Activated T-cell treated with anti-CD3 and anti-CD28 coated beads for 24 hours (primary cell): ENCODE measurements around the gene C14orf93.

Source experiments
- DNase-seq: peaks from one replicate; pipeline ENCODE4 v3.0.0-alpha.2; 2020; ENCODE audit warnings: low read depth

Gene C14orf93

DNA sequence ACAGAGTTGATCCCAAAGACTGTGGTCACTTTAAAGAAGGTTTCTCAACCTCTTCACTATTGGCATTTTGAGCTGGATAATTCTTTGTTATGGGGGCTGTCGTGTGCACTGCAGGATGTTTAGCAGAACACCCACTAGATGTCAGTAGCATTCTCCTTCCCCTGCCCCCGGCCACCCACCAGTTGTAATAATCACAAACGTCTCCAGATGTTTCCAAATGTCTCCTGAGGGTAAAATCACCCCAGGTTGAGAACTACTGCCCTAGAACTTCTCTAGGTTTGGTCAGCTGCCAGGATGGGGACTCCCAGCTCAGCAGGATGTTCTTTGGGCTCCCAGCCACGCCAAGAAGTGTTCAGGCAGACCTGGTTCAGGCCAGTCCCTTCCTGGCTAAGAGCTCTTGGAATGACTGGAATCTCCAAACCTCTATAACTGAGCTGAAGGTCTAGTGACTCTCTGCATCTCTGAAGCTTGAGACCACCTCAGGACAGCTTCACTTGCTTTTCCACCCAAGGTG is 15.1 kb downstream of the C14orf93 start:
- no peak for DNase-seq

DNA sequence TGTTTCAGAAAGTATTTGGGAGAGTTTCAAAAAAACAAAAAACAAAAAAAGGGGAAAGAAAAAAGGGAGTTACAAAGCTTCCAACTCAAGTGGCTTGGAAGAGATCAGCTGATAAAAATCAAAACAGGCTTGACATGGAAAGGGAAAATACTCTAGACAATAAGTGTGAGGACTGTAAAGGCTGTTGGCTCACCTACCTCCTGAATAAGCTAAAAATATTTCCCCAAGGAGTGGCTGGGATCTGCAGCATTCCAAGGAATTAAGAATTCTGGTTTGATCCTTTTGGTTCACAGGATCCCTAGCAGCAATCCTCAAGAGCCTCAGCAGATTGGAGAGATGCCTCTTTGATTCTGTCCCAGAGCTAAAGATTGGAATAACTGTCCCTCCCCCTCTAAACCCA is 16.4 kb downstream of the C14orf93 start:
- DNase-seq: no peak

DNA sequence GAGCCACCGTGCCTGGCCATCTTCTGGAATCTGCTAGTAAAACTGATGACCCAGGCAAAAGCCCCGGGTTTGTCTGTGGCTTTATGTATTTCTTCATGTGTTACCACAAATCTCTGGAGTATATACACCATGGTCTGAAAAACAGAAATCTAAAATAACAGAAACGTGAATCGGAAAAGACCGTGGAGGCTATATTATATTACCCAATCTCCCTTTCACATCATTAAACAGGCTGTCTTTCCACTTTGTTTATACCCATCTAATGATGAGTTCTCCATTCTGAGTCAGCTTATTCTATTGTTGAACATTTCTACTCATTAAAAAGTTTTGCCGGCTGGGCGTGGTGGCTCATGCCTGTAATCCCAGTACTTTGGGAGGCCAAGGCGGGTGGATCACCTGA is 18.1 kb downstream of the C14orf93 start:
- DNase-seq: no peak

DNA sequence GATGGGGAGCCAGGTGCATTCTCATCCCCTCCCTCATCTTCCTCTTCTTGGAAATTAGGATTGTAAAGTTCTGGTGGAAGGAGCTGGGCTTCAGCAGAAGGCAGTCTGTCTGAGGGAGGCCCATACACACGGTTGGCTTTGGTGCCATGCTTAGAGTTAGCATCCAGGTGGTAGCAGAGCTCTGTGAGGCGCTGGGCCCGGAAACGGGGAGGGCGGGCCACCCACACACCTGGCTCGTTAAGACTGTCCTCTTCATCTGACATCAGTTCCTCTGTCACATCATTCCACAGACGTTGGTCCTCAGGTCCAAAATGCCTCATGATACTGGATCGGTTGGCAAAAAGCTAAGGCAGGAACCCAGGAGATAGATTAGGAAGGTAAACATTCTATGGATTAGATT is 22.7 kb downstream of the C14orf93 start:
- DNase-seq: no peak

DNA sequence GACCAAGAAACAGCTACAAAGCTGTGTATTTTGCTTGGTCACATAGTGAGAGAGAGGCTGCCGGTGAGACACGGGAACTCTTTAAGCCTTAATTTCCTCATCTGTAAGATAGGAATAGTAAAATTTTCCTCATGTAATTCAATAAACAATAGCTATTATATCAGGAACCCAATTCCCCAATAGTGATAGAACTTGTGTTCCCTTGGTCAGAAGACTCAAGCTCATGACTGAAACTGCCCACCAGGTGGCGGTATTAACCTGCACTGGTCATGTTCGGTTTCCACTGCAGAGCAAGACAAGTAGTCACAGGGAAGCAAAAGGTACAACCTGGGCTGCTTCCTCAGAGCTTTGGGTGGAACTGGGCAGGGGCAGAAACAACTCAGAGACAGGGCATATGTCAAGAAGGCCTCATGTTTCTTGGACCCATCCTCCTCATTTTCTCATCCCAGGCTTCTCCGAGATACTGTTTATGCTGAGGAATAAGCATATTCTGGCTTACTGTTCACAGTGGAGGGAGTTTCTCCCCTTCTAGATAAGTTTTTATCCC is 23.4 kb downstream of the C14orf93 start:
- DNase-seq: peak; percentile 84

DNA sequence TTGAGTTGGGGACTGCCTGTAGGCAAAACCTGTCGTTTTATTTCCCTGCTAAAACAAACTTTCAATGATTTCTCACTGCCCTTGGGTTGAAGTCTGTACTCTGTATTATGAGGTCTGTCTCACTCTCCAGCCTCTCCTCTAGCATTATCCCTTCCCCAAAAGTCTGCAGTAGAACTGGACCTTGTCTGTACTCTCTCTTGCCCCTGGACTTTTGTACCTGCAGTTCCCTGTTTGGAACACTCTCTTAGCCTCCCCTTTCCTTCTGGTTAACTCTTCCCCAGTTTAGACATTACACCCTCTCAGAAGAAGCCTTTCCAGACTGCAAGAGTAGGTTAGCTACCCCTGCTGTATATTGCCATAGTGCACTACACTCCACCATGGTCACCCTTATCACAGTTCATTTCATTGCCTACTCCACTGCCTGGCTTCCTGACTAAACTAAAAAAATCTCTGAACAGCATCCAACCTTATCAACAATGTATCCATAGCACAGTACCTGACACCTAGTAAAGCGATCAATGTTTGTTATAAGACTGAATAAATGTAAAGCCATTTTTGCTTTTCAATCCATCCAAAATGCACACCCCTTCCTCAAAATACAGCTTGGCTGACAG is 23.9 kb downstream of the C14orf93 start:
- DNase-seq: no peak

DNA sequence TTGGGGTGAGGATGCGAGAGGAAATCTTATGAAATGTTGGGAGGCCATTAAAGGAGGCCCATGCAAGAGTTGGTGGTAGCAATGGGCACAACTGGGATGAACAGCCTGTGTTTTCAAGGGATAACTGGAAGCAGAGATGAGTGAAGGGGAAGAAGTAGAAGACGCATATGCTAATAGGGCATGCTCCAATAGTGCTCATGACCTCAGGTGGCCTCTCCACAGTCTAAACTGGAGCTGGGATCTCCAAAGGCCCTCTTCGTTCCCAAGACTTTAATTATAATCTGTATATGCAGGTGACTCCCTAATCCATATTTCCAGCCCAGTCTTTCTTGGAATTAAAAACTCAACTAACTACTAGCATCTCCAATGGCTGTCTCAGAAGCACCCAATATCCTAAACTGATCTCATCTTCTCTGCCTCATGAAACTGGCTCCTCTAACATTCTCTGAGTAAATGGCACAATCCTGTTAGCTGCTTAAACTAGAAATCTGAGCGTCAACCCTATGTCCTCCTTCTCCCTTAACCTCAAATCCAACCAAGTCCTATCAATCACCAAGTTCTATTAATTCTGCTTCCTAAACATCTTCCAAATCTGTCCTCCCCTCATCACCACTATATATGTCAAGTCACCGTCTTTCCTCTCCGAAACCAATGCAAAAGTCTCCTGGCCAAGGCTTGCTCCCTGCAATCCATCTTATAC is 24.8 kb downstream of the C14orf93 start:
- DNase-seq: no peak

DNA sequence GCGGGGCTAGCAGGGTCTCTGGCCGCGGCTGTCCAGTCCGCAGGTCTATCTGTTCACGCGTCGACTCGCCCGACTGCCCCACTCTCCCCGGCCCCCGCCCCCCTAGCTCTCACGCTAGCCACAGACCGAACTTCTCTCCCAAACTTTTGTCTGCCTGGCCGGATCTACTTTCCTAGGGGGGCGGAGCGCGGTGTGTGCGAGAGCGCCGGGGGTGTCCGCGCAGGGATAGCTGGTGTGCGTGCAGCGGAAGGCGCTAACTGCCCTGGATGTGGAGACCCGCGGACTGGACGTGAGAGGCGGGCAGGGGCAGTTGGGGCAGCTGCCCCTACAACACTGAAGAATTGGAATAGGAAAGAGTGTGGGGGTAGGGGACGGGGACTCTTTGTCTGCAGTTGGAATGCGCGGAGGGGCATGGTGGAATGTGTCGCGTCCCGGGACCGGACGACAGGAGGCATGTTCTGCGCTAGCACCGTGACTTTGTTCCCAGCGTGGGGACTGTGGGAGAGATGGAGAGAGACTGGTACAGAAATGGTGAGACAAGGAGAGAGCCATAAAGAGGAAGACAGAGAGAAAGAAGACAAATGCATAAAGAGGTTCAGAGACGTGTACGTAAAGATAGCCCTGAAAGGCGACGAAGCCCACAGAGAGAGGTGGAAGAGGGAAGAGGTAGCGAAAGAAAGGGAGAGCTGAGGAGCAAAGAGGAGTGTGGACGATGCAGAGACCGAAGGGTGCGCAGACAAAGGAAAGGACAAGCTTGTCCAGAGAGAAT is 27.3 kb downstream of the C14orf93 start, which contains the start of gene AJUBA:
Gene AJUBA, minus strand, starts transcription at position 75 of the 769 bp plus-strand sequence. CDS start 285 bp downstream, outside the sequence.
- peak; percentile 73 for DNase-seq

DNA sequence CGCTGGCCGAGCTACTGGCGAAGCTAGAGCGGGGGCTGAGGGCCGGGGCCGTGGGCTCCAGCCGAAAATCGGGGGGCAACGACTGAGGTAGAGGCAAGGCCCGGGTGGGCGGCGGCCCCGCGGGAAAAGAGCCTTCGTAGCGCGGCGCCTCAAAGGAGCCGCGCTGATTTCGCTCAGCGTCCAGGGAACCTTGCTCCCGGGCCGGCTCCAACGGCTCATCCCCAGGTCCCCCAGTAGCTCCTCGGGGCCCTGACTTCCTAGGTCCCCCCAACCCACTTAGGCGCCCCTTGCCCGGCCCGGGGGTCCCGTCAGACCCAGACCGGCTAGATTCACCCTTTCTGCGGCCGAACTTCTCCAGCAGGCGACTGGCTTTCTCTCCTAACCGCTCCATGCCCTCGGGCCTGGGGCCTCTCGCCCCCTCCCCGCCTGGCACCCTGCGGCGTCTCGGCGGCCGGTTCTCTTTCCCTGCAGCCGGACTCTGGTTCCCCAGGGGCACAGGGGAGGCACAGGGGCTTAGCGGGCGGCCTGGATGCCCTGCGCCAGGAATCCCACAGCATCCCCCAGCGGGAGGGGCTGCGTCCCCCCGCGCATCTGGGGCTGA is 28.0 kb downstream of the C14orf93 start:
- no peak for DNase-seq

DNA sequence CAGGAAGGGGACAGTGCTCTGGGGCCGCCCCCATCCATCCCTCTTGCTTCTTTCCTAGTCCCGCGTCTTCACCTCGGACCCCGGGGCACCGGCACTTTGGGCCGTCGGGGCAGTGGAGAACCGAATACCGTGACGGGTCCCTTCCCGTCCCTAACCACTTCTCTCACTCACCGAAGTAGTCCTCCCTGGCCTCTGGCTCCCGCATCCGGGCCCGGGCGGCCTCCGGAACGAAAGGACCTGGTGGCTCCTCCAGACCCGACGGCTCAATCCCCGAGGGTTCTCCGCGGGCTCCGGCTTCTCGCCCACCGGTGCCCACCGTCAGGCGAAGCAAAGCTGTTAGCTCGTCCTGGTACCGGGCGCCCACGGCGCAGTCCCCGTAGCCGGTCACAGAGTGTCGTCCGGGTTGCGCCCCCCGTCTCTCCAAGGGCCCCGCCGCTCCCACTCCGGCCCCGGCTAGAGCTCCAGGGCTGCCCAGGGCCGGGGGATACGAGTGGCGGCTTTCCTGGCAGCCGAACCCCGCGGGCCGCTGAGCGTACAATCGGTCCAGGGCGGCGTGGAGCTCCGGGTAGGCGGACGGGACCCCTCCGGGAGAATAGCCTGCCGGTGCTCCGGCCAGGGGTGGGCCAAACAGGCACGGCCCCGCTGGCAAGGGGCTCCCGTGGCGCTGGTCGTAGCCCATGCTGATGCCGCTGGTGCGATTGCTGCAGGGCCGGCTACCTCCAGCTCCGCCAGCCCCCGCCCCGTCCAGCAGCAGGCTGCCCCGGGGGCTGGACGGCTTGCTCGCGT is 28.7 kb downstream of the C14orf93 start:
- no peak for DNase-seq

DNA sequence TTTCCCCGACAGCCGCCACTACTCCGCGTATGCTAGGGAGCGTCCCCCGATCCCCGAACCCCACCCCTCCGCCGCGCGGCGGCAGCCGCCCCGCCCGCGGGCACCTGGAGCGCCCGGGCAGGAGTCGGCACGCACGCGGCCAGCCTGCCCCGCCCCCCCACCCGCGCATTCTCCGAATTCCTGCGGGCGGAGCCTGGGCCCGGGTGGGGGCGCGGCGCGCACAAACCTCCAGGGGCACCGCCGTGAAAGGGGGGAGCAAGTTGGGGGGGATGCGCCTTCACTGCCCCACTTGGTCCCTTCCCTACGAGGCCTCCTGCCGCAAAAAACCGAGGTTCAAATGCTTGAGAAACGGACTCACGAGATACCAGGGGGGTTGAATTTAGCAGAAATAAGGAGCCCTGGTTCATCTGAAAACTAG is 29.3 kb downstream of the C14orf93 start:
- DNase-seq: peak; percentile 20

DNA sequence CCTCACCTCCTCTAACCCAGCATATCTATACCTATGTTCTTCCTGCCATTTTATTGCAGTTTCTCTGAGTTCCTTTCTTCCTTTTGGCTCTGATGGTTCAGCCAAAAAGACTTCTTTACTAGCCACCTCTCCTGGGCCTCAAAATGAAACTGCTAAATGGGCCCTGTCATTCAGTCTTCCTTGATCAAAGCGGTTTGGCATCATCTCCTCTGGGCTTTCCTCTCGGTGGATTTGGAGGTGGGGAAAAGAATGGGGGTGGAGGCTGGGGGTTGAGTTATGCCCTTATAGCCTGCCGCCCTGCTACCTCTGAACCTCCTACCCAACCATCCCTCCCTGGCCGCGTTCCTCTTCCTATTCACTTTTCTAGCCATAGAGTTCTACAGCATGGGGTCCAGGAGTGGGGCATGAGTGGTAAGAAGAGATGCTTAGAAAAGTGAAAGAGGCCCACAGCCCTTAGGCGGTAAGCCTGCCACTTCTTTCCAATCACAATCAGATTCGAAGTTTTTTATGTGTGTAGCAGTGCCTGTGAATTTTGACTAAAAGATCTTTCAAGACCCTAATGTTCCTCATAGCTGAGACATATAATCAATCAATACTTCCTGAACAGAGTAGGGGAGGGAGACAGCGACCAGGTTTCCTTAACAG is 30.1 kb downstream of the C14orf93 start:
- no peak for DNase-seq

DNA sequence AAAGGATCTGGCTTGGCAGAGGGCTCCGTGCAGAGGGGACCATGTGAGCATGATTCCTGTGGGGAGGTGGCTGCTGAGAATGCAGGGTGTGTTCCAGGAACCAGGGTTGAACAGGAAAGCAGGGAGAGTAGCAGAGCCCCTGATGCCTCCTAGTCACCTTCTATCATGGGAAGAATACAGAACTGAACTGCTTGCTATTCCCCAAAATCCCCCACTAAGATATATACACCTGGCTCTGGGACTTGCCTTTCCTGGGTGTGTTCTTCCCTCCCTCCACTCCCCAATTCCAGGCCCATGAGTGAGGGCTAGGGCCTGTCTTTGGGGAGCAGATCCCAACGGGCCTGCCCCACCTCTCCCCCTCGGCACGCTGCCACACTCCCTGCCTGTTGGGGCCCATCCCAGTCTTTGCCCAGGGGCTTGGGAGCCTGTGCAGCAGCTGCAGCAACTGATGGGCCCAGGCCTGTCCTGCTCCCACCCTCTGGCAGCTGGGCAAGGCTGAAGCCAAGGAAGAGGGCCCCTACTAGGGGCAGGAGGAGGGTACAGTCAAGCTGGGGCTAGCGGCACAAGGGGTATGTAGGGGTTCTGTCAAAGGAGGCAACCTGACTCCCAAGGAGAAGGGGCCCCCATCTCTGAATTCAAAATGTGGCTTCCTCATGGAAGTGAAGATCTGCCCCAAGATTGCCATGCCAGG is 30.8 kb downstream of the C14orf93 start:
- no peak for DNase-seq

DNA sequence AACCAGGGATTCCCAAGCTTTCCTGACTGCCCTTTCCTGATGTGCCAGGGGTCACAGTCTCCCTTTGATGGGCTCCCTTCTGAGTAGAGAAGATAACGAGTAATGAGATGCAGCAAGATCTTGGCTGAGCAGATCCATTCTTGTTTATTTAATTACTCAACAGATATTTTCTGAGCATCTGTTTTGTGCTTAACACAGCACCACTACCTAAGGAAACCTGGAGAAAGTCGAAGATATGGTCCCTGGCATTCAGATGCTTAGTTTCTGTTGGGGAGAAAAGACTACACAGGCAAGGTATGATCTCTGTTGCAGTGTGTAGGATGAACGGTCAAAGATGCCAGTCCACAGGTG is 31.5 kb downstream of the C14orf93 start:
- no peak for DNase-seq

DNA sequence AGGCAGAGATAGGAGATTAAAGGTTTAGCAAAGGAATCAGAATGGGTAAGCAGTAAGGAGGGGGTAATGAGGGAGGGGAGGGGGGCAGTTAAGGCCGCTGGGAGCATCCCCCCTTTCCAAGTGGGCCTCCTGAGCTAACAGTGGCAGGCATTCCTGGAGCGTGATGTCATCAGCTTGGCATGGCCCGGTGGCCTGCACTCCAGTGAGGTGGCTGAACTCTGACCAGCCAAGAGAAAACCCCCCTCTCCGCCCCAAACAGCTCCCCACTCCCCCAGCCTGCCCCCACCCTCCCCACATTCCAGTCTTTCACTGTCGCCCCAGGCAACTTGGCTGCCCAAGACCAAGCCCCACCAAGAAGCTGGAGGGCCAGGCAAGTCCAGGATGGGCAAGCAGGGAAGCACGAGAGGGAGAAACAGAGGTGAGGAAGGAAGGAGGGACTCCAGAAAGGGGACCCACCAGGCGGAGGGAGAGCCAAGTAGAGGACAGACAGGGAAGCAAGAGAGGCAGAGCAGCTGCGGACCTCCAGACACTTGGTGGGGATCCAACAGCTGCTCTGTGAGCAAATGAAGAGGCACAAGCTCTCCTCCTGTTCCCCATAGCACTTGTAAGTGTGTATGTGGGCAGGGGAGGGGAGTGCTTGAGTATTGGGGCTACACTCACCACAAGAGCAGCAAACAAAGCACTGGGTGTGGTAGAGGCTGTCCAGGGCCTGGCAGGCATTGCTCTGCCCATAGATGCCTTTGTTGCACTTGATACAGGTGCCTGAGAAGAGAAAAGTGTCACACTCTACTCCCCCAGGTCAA is 32.1 kb downstream of the C14orf93 start:
- DNase-seq: no peak

DNA sequence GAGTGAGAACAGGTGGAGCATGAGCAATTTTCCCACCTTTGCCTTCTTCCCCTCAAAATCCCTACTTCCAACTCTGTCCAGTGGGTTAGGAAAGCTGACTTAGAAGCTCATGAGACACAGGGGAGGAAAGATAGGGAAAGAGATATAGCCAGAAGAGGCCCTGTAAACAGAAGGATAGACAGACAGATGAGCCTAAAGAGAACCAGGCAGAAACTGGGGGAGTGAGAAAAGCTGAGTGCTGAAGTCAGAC is 32.6 kb downstream of the C14orf93 start:
- DNase-seq: no peak

DNA sequence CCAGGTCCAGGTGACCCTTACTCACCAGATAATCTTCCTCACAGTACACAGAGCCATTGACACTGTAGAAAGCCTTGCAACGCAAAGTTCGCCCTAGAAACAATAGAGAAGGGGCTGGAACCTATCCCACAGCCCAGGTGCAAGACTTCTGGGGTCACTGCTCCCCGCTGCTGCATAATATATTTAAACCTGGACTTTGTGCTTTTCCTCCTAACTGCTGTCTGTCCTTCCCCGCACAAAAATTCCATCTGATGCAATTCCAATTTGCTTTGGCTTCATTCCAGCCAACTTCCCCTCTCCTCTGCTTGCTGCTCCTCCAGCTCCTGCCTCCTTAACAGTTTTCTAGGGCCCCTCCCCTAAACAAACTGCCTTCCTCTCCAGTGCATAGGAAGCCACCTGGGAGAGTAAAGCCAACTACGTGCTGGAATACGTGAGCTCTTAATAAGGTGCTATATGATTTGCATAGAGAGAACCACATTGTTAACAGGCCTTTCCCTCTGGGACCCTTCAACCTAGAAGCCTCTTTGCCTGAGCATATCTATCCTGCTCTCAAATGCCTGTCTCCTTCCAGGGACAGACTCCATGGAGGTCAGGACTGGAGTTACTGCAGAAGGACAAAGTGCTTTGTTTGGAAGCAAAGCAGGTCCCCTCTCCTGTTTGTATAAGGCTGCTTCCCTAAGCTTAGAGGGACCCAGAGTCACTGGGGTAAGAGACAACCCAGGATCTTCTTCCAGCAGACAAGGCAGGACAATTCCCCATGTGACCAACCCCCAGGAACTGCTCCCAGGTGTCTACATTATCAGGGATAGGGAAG is 33.1 kb downstream of the C14orf93 start:
- no peak for DNase-seq

DNA sequence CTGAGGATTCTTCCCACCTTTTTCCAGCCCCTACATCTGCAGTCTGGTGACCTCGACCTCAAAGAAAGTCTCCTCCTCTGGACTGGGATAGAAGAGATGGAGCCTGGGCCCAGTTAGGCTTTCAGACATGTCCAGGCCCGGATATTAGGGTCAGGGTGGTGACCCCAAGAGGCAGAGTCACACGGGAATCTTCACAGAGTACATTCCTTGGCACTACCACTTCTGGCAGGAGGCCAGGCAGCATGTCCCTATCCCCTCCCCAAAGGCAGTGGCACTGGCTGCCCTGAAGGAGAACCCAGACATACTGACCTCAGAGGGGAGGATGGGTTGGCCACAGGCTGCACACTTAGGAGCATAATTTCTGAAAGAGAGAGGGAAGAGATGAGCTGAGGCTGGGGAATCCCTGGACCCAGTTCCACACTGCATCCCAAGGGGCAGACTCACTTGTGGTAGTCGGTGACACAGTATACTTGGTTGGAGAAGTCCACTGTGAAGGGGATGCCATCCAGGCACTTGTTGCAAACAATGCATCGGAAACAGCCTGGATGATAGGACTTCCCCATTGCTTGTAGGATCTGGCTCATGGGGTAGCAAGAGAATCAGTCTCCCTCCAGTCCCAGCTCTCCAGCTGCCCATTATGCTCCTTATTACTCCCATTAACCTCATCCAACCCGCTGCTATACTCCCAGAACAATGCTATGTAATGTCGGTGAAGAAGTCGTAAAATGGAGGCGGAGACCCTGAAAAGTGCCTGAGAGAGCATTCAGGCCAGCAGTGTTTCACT is 35.2 kb downstream of the C14orf93 start:
- DNase-seq: no peak
